ENCODE data around the gene SVIL. TPM values are rescaled to one million over a fixed set of nuclear protein-coding genes. Genes with fewer than 3 reads are reported as not detected.
"Not testable (repeated sequence)": the region's sequence is repeated elsewhere in the genome, so short reads cannot be mapped to it uniquely, and the experiment has no call there.

SVIL gene
- total RNA-seq, 1 donor from 2014 or later = 302 TPM

DNA sequence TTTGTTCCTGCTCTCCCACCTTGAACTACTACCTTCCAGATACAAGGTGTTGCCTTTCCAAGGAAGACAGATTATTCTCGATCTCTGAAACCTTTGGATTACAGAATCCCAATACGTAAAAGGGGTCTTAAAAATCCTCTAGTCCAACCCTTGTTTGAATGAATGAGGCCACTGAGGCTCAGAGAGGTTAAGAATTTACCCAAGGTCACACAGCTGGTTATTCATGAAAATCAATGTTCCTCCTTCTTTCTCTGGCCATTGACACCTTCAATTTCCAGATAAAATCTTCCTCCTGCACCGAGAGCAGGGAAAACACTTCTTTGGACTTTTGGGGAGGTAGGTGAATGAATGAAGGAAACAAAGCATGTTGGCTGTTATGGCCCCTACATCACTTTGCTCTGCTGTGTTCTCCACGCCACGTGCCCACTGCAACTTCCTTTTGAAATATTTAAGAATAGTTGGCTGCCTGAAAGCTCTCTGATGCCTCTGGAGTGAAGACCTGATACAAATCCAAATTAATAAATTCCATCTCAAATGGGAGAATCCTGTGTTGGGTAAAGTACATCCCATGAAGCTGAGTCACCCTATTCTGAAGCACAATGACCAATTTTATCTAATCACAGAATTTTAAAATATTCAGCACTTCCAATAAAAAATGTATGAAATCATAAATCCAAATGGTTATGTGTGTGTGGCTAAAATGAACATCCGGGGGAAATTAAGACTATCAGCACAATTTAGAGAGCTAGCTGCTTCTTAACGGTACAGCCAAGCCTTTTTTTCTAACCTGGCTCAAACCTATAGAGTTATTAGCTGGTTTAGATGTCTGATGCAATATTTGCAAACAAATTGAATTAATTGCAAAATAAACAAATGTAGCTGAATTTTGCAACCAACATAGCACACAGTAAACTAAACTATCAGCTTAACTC lies 7.3 kb downstream of the SVIL start:
- no peak for DNase-seq
- intact Hi-C loops (cut with micrococcal nuclease) = no loop called here
- no peak for ATAC-seq

- ATAC-seq; intact Hi-C loops (cut with micrococcal nuclease); DNase-seq: not testable (repeated sequence)
Observed at GRCh38 chr10:29624357-29624756, 10.4 kb downstream of the SVIL start.

- intact Hi-C loops (cut with micrococcal nuclease) = no loop called here
- ATAC-seq (no peak), DNase-seq (no peak)
Observed at GRCh38 chr10:29623797-29624196, 11.0 kb downstream of the SVIL start.

DNA sequence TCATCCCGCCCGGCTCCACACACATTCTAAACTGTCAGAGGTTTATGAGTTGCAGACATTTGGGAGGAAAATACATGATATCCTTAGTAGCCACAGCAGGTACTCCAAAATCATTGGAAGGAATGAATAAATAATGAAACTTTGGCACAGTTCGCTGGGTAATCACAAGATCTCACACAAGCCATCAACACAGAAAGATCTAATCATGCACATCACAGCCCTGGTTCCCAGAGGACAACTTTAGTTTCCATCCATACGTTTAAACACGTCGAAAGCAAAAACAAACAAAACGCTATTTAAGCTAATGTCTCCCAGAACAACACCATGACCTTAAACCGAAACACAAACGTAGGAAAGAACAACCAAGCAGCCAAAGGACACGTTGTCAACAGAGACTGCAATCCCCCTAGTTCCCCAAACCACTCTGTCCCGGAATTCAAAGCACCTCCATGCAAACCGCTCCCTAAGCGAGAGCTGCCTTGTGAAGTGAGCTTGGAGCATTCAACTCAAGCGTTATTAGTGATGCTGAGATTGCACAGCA lies 12.3 kb downstream of the SVIL start:
- DNase-seq = no peak
- ATAC-seq = peak; percentile 5
- intact Hi-C loops (cut with micrococcal nuclease) = no loop called here

GRCh38 chr10:29621161-29621560 lies 13.6 kb downstream of the SVIL start:
- ATAC-seq = peak; percentile 34
- no peak for DNase-seq
- intact Hi-C loops (cut with micrococcal nuclease) = no loop called here

- no peak for DNase-seq
- ATAC-seq = no peak
- intact Hi-C loops (cut with micrococcal nuclease) = no loop called here
Observed at GRCh38 chr10:29620112-29620690, 14.6 kb downstream of the SVIL start.

DNA sequence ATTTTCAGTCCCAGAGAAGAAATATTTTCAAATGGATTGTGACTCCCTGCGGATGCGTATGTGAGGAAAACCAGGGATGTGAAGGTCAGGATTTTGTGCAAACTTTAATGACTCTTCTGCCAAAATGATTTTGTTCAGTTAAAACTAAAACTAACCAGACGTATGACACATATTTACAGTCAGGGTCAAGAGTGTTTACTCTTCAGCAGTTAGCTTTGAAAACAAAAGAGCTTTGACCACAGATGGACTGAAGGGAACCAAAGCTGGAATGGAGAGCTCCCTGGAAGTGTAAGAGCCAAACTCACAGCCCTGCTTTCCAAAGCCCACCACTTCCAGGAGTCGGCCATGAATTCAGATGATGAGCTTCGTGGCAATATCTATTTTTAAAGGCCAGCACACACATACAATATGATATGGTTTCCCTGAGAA lies 15.5 kb downstream of the SVIL start:
- DNase-seq (no peak), ATAC-seq (peak; percentile 3)
- intact Hi-C loops (cut with micrococcal nuclease) = no loop called here

DNA sequence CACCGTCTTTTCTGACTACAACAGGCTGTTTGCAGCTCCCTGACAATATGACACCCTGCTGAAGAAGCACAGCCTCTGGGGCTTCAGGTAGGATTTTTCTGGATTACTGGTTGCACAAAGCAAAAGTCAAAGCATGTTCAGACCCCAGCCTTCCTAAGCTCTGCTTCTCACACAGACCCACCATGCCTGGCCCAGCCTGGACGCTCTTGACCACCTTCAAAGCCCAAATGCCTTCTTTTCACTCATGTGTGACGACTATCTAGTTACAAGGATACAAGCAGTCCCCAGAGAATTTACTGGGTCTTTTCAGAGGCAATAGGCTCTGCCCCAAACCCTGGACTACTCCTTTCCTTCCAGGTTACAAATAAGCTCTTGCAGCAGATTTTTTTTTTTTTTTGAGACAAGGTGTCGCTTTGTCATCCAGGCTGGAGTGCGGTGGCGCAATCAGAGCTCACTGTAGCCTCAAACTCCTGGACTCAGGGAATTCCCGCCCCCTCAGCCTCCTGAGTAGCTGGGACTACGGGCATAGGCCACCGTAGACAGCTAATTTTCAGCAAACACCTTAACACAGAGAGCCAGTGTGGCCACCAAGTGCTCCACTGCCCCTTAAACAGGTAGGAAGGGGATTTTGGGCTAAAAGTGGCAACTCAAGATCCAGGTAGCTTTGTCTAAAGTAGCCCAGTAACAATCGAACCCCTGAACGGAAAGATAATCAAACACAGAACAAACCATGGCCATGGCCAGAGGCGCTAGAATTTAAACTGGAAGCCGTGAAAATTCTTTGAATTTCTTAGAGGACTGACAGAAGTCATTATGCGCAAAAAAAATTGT lies 16.2 kb downstream of the SVIL start:
- intact Hi-C loops (cut with micrococcal nuclease) = no loop called here
- DNase-seq (peak; percentile 47), ATAC-seq (peak; percentile 55)

DNA sequence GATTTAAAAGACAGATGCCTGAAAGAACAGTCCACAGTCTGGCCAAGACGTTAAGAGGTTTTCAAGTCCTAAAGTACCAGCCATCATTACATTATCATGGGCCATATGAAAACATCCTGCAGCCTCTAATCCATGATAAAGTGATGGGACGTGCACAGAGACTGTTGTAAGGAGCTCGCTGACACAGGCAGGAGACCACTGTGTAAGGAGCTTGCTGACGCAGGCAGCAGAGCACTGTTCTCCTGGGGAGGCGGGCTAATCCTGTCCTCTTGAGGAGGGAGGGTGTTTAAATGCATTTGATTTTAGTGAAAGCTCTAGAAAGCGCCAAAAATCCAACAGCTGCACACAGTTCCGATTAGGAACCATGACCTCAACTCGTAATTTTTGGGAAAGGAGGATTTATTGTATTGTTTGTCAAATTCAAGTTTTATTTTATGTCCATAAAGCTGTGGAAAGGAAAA lies 16.9 kb downstream of the SVIL start:
- ATAC-seq = peak; percentile 73

DNA sequence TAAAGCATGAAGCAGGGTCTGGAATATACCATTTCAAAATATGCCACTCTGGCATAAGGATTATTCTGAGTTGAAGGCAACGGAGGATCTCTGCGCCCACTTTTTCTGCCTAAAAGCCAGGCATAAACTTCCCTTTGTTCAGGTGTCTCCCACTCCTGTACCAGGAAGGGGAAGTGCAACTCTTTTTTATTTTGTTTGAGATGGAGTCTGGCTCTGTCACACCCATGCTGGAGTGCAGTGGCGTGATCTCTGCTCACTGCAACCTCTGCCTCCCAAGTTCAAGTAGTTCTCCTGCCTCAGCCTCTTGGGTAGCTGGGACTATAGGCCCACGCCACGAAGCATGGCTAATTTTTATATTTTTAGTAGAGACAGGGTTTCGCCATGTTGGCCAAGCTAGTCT lies 18.2 kb downstream of the SVIL start:
- no peak for ATAC-seq
- no peak for DNase-seq
- intact Hi-C loops (cut with micrococcal nuclease) = no loop called here

More for the DNA sequence above, 16.9 kb downstream of the SVIL start:
- no peak for DNase-seq
- intact Hi-C loops (cut with micrococcal nuclease) = no loop called here

GRCh38 chr10:29615195-29615594 lies 19.6 kb downstream of the SVIL start:
- ATAC-seq = no peak
- intact Hi-C loops (cut with micrococcal nuclease) = no loop called here

GRCh38 chr10:29614289-29614688 lies 20.5 kb downstream of the SVIL start:
- DNase-seq; intact Hi-C loops (cut with micrococcal nuclease); ATAC-seq: not testable (repeated sequence)

More at GRCh38 chr10:29615195-29615594, 19.6 kb downstream of the SVIL start:
- no peak for DNase-seq

GRCh38 chr10:29613791-29614190 lies 21.0 kb downstream of the SVIL start:
- ATAC-seq (no peak), DNase-seq (no peak)
- intact Hi-C loops (cut with micrococcal nuclease) = no loop called here

DNA sequence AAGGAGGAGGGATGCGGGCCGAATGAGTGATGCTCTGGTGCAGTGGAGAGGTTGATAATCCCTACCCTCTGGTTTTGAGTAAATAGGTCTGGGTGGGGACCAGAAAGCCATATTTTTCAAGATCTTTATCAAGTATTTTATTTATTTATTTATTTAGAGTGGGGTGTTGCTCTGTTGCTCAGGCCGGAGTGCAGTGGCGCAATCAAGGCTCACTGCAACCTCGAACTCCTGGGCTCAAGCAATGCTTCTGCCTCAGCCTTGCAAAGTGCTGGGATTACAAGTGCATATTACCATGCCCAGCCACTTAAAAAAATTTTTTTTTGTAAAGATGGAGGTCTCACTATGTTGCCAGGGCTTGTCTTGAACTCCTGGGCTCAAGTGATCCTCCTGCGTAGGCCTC lies 21.6 kb downstream of the SVIL start:
- DNase-seq = no peak
- intact Hi-C loops (cut with micrococcal nuclease) = no loop called here
- no peak for ATAC-seq

- intact Hi-C loops (cut with micrococcal nuclease) = no loop called here
- no peak for DNase-seq
- no peak for ATAC-seq
Observed at GRCh38 chr10:29612657-29613056, 22.1 kb downstream of the SVIL start.

DNA sequence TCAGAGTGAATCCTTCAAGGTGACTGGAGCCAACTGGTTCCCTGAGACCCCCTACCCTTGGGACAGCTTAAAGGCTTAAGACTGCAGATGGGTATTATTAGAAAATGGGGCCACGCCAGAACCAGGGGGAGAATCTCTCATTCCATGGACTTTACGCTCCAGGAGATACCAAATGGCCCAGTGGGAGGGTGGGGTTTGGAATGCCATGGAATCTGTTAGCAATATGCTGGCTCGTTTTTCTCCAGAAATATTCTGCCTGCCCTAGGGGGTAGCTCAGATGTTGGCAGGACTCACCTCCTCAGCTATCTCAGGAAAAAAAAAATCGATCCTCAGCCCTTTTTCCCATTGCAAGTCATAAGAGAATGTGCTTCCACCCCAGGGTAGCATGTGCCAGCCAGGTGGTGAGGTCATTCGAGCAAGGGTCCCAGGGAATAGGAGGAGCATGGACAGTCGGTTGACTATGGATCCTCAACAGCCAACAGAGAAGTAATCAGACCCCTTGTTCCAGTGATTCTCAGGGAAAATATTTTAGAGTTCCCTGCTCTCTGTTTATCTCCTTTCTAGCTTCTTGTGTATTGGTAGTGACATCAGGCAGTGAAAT lies 22.9 kb downstream of the SVIL start:
- no peak for ATAC-seq
- intact Hi-C loops (cut with micrococcal nuclease) = no loop called here
- no peak for DNase-seq

GRCh38 chr10:29610876-29611647 lies 23.7 kb downstream of the SVIL start:
- ATAC-seq = peak; percentile 12
- intact Hi-C loops (cut with micrococcal nuclease) = no loop called here
- no peak for DNase-seq

GRCh38 chr10:29610331-29610730 lies 24.4 kb downstream of the SVIL start:
- ATAC-seq; intact Hi-C loops (cut with micrococcal nuclease); DNase-seq: not testable (repeated sequence)

All from left ventricle myocardium superior (tissue), 1 donor.